Renal pelvis (tissue), 4 donors: ENCODE results near the gene SEMA3C. TPM values are rescaled to one million over a fixed set of nuclear protein-coding genes. Genes with fewer than 3 reads are reported as not detected.
"Not testable (repeated sequence)": the region's sequence is repeated elsewhere in the genome, so short reads cannot be mapped to it uniquely, and the experiment has no call there.

Experiments
- DNase-seq: peaks from one replicate; pipeline ENCODE4 v3.0.0-alpha.2; 2013
- polyA plus RNA-seq, 3 donors: library from polyadenylated mRNA; unstranded; fragments of 120-200 nt; gene quantifications; one replicate each; pipeline ENCODE4 v1.2.1, GENCODE V29; 2013; ENCODE audit not compliant: insufficient read length in 3 of 3

SEMA3C gene
- polyA plus RNA-seq, 3 donors: 24.9 to 27.8 (median 25.6) TPM

GRCh38 chr7:80935991-80936780 lies 17.3 kb upstream of the SEMA3C start:
- no peak for DNase-seq

- DNase-seq: no peak
Observed at GRCh38 chr7:80934321-80934720, 15.5 kb upstream of the SEMA3C start.

GRCh38 chr7:80932536-80932935 lies 13.7 kb upstream of the SEMA3C start:
- no peak for DNase-seq

- no peak for DNase-seq
Observed at GRCh38 chr7:80929619-80930018, 10.8 kb upstream of the SEMA3C start.

DNA sequence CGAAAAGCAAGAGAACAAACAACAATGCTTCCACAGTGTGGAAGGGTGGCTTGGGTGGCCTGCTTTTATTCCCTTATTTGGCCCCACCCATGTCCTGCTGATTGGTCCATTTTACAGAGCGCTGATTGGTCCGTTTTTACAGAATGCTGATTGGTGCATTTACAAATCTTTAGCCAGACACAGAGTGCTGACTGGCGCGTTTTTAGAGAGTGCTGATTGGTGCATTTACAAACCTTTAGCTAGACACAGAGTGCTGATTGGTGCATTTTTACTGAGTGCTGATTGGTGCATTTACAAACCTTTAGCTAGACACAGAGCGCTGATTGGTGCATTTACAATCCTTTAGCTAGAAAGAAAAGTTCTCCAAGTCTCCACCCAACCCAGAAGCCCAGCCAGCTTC lies 8.1 kb upstream of the SEMA3C start:
- DNase-seq: not testable (repeated sequence)

GRCh38 chr7:80924090-80924489 lies 5.2 kb upstream of the SEMA3C start:
- DNase-seq: no peak

GRCh38 chr7:80923211-80923612 lies 4.4 kb upstream of the SEMA3C start:
- no peak for DNase-seq

DNA sequence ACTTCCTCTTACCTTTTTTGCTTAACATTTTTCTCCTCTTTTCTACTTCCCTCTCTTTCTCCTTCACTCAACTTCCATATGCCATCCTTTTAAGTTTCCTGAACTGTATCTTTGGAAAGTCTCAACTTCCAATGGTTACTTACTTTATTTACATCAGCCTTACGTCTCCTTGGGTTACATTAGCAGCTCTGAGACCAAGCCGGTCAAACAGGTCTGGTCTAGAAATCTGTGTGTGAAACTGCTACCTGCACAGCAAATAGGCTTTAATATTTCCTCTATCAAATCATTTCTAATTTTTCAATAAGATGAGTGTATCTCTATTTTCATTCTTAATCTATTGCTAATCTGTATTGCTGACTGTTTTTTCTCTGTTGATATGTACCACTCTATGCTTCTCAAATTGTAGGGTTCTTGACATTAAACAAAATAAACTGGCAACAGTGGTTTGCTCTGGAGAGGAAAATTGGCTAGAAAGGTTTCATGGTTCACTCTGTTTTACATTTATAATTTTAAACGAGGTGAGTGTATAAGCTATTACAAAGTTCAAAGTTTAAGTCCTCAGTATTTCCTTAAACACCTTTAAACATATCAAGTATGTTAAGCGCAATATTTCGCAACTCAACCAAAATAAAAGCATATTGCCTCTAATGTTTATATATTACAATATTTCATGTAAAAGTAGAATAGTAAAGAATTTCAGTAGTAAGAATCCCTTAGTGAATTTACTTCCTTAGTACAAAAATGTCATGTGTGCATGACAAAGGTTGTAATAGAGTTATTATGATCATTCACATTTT lies 3.6 kb upstream of the SEMA3C start:
- DNase-seq: peak; percentile 49

- no peak for DNase-seq
Observed at GRCh38 chr7:80921130-80921529, 2.3 kb upstream of the SEMA3C start.

DNA sequence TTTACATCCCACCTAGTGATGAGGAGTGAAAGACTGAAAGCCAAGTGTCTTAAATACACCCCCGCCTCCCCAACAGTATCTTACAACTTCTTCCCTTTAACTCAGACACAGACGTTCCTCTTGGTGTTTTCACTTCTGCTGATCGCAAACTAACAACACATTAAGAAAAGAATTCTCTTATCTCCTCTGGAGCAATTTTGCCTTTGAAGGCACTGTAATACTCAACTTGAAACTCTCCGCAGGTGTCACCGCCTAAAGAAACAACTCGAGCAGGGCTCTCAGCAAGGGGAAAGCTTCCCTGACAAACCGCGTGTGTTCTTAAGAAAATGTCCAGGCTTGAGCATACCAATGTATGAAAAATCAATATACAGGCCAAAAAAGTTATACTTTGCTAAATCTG lies 452 bp downstream of the SEMA3C start:
- DNase-seq: no peak

DNA sequence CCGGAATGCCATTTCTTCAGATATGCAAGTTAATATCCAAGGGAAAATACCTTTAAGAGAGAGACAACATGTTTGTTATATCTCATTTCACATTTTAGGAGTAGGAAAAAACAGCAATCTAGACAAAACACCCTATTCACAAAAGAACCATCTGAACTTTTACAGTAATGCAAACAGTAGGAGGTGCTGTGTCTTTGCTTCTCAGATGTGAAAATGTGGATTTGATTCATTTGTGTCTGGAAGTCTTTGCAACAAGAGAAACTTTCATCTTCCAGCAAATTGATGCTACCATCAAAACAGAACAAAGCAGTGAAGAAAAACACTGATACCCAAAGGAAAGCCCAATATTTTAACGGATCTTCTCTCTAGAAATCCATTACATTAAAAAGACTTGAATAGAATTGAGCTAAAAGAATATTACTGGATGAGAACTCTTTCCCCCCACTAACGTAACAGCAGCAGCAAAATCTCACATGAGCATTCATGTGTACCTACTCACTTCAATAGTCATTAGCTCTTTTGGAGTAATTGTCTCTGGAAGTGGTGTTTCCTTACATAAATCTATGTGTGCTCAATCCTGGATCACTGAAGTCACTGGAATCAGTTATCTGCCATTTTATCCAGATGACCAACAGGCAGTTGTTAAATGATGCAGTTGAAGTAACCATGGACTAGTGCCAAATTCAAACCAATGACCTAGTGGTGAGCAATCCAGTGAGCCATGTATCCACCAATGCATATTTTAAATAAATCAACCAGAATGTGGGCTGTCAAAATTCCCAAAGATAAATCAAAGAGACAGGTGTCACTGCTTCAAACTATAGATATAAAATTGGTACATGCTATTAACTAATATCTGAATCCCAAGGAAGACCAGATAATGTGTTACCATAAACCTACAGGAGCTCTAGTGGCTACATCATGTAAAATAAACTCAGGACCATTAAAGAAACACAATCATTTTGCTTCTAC lies 1.8 kb downstream of the SEMA3C start:
- DNase-seq: no peak

DNA sequence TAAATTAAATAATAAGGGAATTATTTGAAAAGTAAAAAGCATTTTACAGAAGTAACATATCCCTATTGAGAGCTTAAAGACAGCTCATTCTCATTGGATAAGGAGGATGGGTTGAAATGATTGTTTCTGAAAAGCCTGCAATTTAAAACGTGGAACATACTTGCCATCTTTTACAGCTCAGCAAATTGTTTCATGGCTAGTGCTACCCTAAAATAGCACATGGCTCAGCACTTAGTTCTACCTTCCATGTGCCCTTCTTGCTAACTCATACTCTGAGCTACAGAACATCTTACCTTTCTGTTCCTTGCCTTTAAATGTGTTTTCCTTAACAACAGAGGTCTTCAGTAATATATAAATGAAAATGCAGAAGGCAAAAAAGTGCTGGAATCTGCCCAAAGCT lies 8.6 kb downstream of the SEMA3C start:
- no peak for DNase-seq

- no peak for DNase-seq
Observed at GRCh38 chr7:80908360-80908797, 10.5 kb downstream of the SEMA3C start.

DNA sequence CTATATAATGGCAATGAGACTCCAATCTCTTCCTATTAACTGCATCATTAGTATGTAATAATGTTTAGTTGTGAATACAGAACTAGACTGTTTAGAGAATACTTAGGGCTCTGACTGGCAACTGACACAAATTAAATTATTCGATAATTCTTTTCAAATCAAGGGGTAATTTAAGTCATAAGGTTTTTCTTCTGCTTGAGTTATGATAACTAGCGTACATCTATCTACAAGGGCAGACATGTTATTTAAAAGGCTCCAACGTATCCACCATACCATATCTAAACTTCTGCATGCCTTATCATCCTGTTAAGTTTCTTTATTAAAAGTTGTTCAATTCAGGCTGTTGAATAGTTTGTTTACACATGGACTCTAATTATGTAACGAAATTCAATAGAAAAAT lies 11.2 kb downstream of the SEMA3C start:
- no peak for DNase-seq

GRCh38 chr7:80907141-80907601 lies 11.7 kb downstream of the SEMA3C start:
- DNase-seq: no peak

GRCh38 chr7:80905334-80905733 lies 13.5 kb downstream of the SEMA3C start:
- DNase-seq: no peak

- no peak for DNase-seq
Observed at GRCh38 chr7:80902716-80903308, 16.0 kb downstream of the SEMA3C start.

DNA sequence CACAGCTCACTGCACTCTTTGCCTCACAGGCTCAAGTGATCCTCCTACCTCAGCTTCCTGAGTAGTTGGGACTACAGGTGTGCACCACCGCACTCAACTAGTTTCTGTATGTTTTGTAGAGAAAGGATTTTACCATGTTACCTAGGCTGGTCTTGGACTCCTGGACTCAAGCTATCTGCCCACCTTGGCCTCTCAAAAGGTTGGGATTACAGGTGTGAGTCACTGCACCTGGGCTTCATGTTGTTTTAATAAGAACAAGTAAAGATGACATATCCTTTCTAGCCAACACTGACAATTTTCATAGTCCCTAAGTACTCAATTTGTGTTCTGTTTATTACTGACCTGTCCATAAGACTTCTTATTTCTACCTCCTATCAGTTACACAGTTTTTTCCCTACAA lies 16.8 kb downstream of the SEMA3C start:
- no peak for DNase-seq

GRCh38 chr7:80900583-80901576 lies 18.0 kb downstream of the SEMA3C start:
- DNase-seq: no peak

GRCh38 chr7:80896906-80897598 lies 21.8 kb downstream of the SEMA3C start:
- no peak for DNase-seq
